ENCODE data around the gene MLH3. TPM values are rescaled to one million over a fixed set of nuclear protein-coding genes. Genes with fewer than 3 reads are reported as not detected.

MLH3 gene
- total RNA-seq, 1 donor from 2014 or later = 13.6 TPM

DNA sequence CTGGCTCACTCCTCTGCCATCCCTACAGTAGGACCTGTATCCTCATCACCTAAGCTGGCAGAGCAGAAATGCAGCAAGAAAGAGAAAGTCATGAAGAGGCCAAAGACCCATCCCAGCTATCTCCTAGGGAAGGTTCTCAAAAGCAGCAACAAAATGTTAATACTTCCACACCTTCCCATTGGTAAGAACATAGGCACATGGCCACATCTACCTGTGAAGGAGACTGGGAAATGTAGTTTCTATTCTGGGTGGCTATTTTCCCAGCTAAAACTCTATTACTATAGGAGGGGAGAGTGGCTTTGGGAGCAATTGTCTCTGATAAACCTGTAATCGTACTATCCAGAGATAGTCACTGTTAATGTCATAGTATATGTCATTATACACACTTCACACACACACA is 62.3 kb downstream of the MLH3 start:
- no peak for DNase-seq (ENCODE audit: extremely low read depth, low read depth, low spot score)

DNA sequence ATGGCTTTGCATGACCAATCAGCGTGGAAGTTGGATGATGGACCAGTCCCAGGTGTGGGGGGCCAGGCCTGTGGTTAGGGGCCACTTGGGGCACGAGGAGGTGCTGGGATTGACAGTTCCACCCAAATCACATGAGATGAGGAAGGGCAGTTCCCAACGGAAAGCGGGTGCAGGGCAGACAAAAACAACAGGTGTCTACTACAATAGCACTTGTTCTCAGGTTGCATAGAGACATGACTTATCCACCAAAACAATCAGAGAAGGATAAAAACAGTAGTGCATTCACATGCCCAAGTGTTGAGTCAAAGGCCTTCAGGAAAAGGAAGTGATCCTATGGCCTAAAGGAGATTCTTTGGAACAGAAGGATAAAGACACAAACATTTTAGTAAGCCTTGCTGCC is 63.1 kb downstream of the MLH3 start:
- DNase-seq (ENCODE audit: extremely low read depth, low read depth, low spot score) = peak; percentile 97

DNA sequence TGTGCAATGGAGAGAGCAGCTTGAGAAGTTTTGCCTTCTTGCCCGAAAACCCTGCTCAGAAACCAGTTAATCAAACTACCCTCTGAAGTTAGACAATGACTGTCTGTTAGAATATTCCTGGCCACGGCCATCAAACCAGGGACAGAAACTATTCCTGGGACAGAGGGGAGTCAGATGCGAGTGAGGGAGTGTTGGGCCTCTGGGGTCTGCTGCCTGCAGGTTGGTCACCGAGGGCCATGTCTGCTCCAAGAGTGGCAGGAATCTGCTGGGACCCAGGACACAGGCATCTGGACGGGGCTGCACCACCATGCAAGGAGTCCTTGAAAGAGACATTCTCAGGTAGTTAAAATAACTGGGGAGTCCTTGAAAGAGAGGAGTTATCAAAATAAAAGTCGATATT is 65.5 kb downstream of the MLH3 start:
- no peak for DNase-seq (ENCODE audit: extremely low read depth, low read depth, low spot score)

DNA sequence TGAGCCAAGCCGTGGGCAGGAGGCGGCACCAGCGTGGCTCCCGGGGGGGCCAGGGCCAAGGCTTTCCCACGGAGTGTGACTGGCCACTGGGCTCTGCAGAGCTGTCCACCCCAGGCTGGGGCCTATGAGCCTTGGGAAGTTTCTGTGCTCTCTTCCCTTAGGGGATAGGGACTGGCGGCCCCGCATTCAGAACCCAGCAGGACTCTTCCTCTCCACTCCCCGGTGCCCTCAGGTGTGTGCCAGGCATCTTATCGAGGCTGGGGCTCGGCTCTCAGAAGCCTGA is 66.3 kb downstream of the MLH3 start:
- no peak for DNase-seq (ENCODE audit: extremely low read depth, low read depth, low spot score)

DNA sequence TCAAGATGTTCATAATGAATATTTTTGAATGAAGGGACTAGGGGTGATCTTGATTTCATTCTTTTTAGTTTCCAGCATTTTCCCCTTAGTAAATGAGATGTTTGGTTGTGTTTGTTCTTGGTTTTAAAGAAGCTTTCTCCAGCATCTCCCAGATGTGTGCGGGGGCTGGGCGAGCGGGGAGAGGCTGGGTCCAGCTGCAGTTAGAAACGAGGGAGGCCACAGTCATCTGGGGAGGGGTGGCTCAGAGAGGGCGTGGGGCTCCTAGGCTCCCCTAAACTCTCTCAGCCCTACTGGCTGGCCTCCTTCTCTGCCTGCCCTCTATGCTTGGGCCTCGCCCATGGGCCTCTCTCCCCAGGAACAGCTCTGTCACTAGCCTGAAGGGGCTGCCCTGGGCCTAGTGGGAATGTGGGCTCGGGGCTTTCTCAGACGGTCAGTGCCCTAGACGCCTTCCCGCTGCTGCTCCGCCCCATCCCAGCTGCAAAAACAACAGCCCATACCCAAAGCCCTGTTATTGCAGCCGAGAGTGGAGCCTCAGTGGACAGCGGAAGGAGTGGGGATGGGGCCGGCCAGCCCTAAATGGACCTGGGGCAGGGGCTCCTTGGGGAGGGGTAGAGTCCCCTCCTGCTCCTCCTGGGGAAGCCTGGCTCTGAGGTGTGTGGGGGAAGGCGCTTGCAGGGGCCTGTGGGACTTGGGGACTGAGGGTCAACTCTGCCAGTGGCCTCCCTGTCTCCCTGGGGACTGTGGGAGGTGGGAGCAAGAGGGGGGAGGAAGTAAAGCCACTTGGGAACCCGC is 66.8 kb downstream of the MLH3 start:
- DNase-seq (ENCODE audit: extremely low read depth, low read depth, low spot score) = no peak

DNA sequence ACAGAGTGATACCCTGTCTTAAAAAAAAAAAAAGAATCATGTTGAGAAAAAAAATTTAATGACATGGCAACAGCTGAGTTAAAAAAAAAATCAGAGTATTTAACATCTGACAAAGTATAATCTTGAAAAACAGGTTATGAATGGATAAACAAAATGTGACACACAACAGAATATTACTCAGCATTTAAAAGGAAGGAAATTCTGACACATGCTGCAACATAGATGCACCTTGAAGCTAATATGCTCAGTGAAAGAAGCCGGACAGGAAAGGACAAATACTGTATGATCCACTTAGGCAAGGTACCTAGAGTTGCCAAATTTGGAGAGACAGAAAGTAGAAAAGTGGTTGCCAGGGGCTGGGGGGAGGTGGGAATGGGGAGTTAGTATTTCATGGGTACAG is 67.9 kb downstream of the MLH3 start:
- no peak for DNase-seq (ENCODE audit: extremely low read depth, low read depth, low spot score)

DNA sequence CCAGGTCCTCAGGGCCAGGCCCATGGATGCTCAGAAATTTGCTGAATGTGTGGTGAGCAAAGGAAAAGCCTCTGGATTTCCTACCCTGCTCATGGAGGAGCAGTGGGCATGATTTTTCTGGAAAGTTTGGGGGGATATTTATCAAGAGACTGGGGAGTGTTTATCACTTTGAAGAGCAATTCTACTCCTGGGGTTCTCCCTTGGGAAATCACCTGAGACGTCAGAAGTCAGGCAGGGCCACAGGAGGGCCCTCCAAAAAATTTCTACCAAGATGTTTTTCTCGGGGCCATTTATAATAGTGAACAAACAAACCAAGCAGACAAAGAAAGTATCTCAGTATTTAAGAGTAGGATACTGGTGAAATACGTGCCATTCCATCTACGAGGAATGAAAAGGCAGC is 68.6 kb downstream of the MLH3 start:
- DNase-seq (ENCODE audit: extremely low read depth, low read depth, low spot score) = no peak

DNA sequence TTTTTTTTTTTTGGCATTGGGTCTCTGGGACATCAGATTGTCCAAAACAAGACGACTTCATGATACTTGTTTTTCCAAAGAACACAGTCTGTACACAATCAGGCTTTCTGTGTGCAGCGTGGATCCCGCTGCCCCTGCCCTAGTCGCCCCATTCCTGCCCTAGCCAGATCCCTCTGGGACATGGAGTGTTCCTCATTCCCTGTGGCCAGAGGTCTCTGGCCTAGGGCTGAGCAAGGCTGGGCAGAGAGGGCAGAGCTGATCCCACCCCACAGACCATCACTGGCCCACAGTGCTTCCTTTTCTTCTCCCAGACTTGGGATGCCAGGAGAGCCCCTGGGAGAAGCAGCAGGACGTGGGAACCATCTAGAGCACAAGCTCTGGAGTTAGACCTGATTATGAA is 69.4 kb downstream of the MLH3 start:
- no peak for DNase-seq (ENCODE audit: extremely low read depth, low read depth, low spot score)

DNA sequence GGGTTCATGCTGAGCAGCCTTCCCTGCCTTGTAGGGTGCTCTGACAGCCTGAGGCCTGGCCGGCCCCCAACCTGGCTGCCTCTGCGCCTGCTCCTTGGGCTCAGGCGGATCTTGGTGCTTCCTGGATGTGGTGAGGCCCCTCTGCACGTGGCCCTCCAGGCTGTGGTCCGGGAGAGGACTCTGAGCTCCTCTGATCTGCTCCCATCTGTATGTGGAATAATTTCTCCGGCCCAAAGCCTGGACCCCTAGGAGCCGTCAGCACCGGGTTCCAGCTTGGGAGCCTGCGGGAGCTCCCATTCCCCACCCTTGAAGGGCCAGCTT is 69.8 kb downstream of the MLH3 start:
- DNase-seq (ENCODE audit: extremely low read depth, low read depth, low spot score) = no peak

DNA sequence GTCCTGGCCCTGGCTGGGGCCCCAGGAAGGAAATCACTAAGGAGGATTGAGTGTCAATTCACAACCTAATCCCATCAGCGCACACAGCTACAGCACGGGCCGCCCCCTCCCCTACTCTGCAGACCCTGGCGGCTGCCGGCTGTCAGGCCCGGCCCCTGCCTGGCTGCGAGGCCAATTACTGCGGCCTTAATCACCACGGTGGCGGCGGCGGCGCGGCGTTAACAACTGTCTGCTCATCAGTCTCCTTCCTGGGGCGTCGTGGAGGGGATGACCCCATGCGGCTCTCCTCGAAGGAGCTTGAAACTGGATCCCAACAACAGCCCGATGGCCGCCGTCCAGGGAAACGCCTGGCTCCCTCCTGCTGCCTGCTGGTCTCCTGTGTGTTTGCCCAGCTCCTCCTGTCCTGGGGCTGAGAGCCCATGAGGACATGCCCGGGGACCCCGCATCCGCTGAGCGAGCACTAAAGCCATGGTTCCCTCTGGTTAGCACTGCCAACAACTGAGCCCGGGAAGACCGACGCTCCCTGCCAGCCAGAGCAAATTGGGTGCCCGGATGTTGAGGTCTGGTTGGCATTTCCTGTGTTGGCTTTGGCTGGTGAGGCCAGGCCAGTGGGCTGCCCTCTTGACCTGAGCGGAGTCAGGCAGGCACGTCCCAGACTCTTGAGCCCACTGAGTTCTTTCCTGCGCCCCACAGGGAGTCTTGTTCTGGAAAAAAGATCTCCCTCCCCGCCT is 70.4 kb downstream of the MLH3 start:
- no peak for DNase-seq (ENCODE audit: extremely low read depth, low read depth, low spot score)

DNA sequence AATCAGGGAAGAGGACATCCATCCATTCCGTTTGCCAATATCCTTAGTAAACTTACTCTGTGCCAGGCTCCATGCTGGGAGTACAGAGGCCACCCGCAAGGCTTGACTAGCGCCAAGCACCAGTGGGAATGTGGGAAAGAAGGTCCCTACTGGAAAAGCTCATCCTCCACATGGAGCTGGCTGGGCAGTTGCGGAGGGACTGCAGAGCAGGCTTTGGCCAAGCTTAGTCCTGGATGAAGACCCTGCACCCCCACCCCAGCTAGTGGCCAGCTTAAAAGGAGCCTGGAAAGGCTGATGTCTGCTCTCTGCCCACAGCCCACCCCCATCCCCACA is 70.9 kb downstream of the MLH3 start:
- no peak for DNase-seq (ENCODE audit: extremely low read depth, low read depth, low spot score)

DNA sequence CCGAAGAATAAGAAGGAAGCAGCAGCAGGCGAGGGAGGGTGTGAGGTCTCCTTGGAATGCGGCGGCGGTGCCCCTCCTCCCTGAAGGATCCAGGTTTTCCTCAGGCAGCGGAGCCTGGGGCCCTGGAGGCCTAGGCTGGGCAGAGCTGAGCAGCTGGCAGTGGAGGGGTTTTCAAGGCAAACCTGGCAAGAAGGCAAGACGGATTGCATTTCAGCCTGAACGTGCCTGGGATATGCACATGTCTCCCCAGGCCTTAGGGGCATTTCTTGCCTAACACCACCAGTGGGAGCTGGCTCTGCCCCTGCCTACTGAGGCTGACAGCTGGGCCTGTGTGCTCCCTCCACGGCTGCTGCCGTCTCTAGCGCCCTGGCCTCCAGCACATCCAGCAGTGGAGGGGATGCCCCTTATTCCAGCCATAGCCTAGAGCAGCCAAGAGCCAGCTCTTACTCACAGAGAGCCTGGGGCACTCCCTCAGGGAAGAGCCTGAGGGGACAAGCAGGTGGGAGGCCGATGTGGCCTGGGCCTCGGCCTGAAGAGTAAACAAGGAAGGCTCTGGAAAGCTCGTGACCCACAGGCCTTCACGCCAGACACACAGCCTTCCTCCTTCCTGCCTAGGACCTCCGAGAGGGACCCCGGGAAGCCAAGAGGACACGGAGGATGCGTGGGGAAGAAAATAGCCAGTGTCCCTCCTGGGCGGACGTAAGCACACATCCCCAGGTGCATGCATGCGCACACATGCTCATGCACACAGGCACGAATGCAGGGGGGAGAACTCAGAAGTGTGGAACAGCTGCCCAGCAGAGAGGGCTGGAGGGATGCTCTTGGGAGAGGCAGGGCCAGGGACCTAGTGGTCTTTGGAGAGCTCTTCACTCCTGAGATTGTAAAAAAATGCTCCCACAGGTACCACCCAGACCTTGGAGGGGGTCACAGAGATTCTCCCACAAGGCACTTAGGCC is 71.5 kb downstream of the MLH3 start:
- no peak for DNase-seq (ENCODE audit: extremely low read depth, low read depth, low spot score)

DNA sequence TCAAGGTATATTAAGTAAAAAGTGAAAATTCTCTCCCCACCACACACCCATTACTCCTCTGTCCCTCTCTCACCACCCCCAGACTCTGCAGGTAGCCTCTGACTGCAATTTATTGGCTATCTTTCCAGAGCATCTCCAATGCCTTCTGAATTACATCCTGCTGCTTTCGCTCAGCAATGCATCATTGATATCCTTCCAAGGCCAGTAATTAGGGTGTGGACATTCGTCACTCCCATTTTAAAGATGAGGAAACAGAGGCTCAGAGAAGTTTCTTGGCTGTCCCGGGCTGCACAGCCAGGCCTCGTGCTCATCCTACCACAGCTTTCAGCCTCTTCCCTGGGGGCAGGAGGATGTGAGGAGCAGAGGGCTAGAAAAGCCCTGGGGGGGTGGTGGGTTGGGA is 72.2 kb downstream of the MLH3 start:
- no peak for DNase-seq (ENCODE audit: extremely low read depth, low read depth, low spot score)

DNA sequence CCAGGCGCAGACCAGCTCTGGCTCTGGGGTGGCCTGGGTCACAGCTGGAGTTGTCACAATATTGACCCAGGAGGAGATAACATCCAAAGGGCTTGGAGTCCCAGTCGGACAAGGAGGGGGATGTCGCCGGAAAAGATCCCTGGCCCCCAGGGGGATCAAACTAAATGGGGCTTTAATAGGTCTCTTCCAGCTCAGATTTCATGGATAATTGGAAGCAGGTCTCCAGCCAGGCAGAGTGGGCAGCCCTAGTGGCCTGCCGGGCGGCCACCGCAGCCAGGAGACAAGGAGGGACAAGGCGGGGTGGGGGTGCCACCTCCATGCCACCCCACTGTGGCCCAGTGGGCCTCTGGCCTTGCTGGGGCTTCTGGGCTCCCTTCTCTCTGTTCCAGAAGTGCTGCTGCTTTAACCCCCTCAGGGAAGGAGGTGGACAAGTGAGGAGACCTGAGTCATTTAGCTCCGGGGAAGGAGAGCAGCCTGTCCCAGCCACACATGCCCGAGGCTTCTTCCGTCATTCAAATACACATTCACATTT is 72.8 kb downstream of the MLH3 start:
- DNase-seq (ENCODE audit: extremely low read depth, low read depth, low spot score) = no peak

DNA sequence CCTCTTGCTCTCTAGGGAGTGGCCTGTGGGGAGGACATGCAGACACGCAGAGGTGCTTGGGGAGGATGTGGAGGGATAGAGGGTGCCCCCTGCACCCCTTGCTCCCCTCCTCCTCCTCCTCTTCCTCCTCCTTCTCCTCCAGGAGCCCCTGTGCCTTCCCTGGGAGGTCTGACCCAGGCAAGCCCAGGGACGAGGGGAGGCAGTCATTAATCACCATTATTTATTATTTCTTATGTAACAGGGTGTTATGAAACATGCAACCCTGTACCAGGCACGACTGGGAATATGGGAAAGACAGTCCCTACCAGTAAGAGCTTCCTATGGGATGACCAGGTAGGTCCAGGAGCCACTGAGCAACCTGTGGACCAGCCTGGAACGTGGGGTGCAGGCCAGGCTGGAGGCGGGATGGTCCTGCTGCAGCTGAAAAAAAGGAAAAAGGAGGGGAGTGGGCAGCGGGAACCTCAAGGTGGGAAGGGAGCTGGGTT is 73.3 kb downstream of the MLH3 start:
- DNase-seq (ENCODE audit: extremely low read depth, low read depth, low spot score) = no peak

DNA sequence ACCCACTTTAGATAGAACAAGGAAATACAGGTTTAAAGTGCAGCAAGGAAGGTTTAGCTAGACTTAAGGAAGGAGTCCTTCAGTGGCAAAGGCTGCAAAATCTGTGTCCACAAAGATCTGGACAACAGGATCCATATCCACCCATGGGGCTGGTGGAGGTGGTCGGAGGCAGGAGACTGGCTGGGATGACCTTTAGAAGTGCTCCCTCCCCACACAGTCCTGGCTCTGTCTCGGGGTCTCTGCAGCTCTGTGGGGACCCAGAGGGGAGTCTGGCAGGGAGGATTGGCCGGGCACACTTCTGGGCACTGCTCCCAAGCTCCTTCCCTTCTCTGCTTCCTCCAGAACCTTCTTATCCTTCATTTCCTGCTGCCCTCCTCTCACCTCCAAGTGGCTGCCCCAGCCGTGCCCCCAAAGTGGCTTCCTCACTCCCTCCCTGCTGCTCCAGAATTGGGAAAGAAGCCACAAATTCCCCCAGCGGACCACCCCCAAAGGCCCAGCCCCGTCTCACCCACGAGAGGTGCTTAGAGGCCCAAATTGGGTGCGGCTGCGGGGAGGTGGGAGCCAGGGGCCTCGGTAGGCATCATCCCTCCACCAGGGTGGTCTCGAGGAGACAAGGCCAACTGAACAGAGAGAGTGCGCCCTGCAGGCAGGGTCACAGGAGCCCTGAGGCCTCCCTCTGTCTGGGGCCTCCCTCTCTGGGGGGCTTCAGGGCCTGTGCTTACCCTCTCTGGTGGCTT is 73.9 kb downstream of the MLH3 start:
- DNase-seq (ENCODE audit: extremely low read depth, low read depth, low spot score) = no peak

DNA sequence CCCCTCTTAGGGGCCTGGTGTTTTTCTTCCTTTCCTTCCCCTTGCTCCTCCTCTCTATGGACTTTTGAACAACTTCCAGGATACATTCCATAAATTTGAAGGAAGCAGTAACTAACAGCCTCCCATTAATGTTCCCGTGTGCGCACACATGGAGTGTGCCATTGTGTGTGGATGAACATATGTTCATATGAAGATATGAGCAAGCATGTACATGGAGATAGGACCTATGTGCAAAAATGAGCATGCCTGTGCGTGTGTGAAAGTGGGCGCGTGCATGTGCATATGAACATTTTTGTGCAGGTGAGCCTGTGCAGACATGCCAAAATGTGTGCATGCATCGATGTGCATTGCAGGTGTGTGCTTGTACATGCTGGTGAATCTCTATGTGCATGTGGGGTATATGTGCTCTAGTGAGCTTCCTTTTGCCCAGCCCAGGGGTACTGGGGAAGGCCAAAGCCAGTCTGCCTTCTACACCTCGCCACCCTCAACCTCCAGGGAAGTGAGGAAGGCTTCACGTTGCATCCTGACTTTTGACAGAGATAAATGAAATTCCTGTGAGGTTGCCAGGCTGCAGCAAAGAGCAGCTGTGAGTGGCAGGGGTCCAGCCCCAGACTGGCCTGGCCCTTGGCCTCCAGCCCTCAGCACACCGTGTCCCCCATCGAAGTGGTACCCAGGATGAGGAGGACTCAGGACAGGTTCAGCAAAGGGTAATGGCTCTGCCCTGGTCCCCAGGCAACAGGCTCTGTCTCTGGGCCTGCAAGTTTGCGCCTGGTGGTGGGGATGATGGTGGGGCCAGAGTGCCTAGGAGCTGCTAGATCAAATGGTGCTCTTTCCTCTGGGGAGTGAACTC is 74.8 kb downstream of the MLH3 start:
- no peak for DNase-seq (ENCODE audit: extremely low read depth, low read depth, low spot score)

DNA sequence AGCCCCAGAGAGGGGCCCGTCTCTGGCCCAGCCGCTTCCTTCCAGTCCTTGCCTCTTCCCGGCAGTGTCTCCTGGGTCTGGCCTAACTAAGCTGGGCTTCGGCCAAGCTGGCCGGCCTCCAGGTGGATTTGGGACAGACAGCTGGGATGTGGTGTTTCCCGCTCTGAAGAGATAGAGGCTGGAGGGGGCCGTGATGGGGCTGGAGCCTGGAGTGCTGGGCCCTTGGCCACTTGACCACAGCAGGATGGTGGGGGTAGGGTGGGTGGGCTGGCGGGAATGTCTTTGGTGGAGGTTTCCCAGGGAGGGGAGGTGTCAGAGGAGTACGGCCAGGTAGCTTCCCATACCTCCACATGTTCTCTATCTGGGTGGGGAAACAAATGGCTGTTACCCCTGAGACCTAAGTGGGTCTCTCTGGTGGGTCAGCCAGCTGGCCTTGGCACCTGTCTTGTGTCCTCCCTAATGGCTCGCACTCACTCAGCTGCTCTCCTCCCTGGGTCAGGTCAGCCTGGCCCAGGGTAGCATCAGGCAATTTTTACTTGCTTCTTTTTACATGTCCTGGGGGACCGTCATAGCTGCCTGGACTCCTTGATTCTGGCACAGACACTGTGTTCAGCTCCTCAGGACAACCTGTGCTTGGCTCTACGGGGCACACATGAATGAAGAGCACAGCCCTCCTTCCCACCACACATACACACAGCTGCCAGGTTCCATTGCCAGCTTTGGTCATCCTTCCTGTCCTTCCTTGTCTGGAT is 76.0 kb downstream of the MLH3 start:
- DNase-seq (ENCODE audit: extremely low read depth, low read depth, low spot score) = no peak
